ENCODE data around the gene ZKSCAN4.

- no peak for TF ChIP-seq CTCF (IDR thresholded peaks at IDR 0.05)
- TF ChIP-seq POLR2A (IDR thresholded peaks at IDR 0.05), result no peak
Observed at GRCh38 chr6:28239636-28240035, 12.4 kb downstream of the ZKSCAN4 start.
